NK-92 treated with Interleukin-12 subunit alpha and Interleukin-12 subunit beta, amount 100 ng/mL, for 24 hours (cell line): ENCODE measurements around the gene TMEM80.

Source experiments
- DNase-seq: peaks from one replicate; lab custom pipeline; 2025; lab: John Stamatoyannopoulos, UW

Gene TMEM80

GRCh38 chr11:746289-747157 is 50.9 kb downstream of the TMEM80 start:
- no peak for DNase-seq

DNA sequence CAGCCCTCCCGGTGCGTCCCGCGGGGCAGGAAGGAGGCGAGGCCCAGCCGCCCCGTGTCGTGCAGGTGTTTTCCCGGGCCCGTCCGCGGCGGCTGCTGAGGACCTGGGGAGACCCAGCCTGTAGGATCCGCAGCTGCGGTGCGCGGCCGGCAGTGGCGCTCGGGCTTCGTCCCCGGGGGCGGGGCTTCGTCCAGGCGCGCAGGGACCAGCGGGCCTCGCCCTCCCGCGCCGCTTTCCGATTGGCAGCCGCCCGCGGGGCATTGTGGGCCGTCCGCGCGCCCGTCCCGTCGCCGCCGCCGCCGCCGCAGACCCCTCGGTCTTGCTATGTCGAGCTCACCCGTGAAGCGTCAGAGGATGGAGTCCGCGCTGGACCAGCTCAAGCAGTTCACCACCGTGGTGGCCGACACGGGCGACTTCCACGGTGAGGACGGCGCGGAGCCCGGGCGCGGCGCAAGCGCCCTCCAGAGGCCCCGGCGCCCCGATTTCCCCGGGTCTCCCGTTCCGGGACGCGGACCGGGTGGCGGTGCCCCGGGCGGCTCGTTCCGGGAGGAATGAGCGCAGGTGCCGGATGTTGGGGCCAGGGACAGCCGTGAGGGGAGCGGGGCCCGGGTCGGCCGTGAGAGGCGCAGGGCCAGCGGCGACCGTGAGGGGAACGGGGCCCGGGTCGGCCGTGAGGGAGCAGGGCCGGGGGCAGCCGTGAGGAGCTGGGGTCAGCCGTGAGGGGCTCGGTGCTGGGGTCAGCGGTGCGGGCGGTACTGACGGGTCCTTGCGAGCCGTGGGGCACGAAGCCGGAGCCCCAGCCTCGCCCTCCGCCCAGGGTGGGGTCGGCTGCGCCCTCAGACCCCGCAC is 51.8 kb downstream of the TMEM80 start, which contains the start of gene TALDO1:
Gene TALDO1, plus strand, starts transcription at position 307 of the 849 bp plus-strand sequence. Its CDS starts 18 bp downstream, at position 325.
- peak; percentile 78 for DNase-seq

GRCh38 chr11:748007-748359 is 52.4 kb downstream of the TMEM80 start:
- no peak for DNase-seq

DNA sequence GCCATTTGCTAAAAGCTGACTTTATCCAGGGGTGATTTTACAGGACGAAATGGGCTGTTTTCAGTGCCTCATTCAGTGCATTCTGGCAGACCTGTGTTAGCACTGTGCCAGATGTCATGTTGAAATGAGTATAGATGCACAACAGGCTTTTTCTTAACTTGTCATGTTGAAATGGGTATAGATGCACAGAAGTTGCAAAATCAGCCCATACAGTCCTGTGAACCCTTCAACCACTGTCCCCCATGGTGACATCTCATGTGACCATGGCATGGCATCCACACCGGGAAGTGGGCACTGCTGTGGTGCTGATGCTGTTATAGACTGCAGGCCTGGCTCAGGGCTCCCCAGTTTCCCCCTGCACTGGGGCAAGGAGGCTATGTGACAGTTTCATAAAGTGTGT is 54.1 kb downstream of the TMEM80 start:
- DNase-seq, result no peak
